ENCODE measurements around the gene RUVBL1.
A peak's percentile ranks its signal among the peaks of the same experiment; 100 is the strongest.

The RUVBL1 gene

GRCh38 chr3:128131897-128132646, 8.5 kb upstream of the RUVBL1 start:
- DNase-seq: no peak

- no peak for DNase-seq
These were observed 4.6 kb upstream of the RUVBL1 start for GRCh38 chr3:128128251-128128650.

GRCh38 chr3:128127236-128127635, 3.6 kb upstream of the RUVBL1 start:
- no peak for DNase-seq

DNA sequence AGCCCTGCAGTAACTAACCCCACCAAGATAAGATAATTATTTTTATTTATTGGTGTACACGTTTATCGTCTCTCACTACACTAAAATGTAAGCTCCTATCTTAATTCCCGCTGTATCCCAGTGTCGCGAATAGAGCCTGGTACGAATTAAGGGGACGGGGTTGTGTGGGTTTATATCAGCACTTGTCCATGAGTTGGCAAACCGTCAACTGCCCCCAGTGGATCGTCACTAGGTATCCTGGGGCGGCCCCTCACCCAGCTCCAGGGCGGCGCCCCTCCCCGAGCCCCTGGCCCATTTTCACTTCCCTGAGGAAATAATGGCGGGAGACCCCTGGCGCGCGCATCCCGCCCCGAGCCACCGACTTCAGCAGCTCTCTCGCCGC, 465 bp downstream of the RUVBL1 start:
- no peak for DNase-seq

DNA sequence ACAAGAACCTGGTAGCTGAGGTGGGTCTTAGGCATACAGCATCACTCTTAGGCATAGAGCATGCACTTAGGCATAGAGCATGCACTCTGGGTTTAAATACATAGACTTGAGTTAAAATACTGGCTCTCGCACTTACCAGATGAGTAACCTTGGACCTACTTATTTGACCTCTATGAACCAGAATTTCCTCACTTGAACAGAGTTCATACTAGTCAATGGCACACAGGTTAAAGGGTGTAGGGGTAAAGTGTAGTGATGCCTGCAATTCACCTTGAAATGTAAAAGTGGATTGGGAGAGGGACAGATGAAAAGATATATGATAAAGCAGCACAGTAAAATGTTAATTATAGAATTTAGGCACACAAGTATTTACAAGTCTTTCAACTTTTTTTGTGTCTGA, 1.6 kb downstream of the RUVBL1 start:
- no peak for DNase-seq

- no peak for DNase-seq
These were observed 9.5 kb downstream of the RUVBL1 start for GRCh38 chr3:128113817-128114794.

GRCh38 chr3:128112357-128112968, 11.1 kb downstream of the RUVBL1 start:
- no peak for DNase-seq

DNA sequence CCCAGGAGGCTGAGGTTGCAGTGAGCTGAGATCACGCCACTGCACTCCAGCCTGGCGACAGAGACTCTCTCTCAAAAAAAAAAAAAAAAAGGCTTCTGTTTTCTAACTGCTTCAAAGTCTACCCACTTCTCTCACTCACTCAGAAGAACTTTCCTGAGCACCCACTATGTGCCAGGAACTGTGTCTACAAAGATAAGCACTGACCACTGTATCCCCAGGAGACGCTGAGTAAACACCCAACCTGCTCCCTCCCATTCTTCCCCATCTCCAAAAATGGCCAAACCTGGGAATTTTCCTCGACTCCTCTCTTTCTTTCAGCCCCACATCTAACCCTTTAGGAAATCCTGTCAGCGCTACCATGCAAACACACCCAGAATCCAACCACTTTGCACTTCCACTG, 12.5 kb downstream of the RUVBL1 start:
- DNase-seq: no peak

GRCh38 chr3:128107834-128108233, 15.8 kb downstream of the RUVBL1 start:
- no peak for DNase-seq

GRCh38 chr3:128103136-128103676, 20.4 kb downstream of the RUVBL1 start:
- no peak for DNase-seq

DNA sequence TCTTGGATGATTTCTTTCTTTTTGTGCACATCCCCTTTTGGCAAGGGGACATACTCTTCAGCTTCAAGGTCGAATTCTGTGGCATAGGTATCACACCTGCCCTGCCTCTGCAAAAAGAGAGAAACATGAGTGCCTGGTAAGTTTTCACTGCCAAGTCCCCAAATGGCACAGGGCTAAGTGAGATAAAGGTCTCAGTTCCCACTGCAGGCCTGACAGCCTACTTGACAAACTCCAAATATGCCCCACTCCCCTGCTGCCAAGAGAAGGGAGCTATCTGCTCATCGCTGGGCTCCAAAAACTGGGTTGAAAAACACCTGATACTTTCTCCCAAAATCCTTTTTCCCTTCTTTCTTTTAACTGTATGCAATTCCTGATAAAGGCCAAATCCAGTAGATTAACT, 23.0 kb downstream of the RUVBL1 start:
- no peak for DNase-seq

- no peak for DNase-seq
These were observed 23.5 kb downstream of the RUVBL1 start for GRCh38 chr3:128100161-128100560.

DNA sequence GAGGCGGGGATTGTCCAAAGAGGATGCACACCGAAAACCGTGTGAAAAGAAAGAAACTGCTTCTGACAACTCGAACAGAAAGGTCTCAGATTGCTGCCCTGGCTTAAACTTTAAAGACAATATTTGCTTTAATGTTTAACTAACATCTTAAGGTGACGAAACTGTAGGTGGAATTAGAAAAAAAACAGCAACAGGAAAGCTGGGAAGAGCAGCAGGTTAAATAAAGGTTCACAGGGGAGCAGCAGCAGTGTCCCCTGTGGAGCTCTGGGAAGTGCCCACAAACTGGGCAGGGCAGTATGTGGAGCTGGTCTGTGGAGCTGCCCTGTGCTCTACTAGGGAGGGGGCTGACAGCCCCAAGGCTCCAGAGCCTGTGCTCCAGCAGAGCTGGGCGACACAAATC, 25.4 kb downstream of the RUVBL1 start:
- no peak for DNase-seq

DNA sequence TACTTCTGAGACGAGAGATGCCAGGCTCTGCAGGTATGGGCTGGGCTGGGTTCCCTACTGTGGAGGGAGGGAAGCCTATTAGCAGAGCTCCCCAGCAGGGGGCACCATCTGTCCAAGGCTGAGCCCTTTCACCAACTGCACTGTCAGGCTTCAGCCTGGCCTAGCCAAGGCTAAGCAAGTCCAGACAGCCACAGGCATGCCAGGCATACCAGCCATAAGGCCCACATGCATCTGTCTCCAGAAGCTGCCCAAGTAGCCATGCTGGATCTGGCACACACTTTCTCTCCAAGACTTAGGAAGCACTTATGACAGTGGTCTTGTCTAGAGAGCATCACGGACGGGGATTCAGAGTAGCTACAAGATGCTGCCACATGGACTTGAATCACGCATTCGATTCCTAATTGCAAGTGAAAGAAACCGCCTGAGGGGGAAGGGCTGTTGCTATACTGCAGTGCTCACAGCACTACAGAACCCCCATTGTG, 28.3 kb downstream of the RUVBL1 start:
- DNase-seq: peak; percentile 78

- DNase-seq: no peak
These were observed 29.1 kb downstream of the RUVBL1 start for GRCh38 chr3:128094295-128095151.

DNA sequence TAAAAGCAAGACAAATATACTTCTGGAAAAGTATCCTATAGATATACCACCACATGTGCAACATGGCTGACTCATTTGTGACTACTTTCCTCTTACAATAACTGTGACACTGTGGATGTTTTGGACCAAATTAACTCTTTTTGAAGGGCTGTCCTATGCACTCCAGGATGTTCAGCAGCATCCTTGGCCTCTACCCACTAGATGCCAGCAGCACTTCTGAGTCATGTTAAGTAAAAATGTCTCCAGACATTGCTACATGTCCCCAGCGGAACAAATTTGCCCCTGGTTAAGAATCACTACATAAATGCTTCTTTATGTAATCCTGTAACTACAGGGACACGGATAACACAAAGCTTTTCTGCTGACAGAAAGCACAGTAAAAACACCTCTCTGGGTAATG, 32.0 kb downstream of the RUVBL1 start:
- DNase-seq: no peak

GRCh38 chr3:128089135-128089534, 34.5 kb downstream of the RUVBL1 start:
- no peak for DNase-seq

- DNase-seq: no peak
These were observed 39.0 kb downstream of the RUVBL1 start for GRCh38 chr3:128084675-128085021.

DNA sequence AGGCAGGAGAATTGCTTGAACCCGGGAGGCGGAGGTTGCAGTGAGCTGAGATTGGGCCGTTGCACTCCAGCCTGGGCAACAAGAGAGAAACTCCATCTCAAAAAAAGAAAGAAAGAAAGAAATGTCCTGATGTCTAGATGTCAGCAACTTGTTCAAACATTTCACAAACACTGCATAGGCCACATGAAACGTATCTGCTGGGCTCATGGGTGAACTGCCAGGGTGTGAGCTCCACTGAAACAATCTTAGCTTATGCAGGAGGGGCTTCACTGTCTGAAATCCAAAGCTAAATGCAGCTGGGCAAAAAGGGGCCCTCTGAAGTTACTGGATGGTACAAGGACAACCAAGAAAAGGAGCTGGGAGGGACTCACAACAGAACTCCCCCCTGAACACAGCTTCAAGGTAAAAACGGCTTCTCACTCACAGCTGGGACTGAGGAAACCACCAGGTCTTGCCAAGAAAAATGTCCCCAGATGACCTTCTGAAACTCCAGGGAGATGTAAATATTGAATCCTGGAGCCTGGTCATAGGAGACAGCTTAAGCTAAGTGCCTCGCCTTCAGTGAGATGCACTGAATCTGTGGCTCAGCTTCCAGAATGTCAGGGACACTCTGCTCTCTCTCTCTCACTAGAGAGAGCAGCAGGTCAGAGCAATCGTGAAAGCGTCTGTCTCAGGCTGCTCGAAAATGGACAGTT, 39.5 kb downstream of the RUVBL1 start:
- no peak for DNase-seq

DNA sequence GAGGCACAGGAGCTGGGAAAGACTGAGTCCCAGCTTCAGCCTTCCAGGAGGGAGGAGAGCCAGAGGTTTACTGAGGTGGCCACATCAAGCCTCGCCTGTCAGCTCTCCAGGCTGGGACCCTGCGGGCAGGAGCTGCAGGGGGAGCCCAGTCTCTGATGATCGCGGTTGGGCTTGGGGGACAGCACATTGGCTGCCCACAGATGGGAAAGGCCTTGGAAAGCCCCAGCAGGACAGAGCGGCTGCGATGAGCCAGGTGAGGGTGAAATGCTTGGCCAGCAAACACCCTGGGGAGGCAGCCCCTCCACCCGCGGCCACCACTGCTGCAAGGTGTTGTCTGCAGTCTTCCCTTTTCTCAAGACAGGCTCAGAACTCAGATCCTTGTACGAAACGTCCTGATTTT, 40.2 kb downstream of the RUVBL1 start:
- DNase-seq: no peak

- no peak for DNase-seq
These were observed 41.1 kb downstream of the RUVBL1 start for GRCh38 chr3:128082546-128082945.

DNA sequence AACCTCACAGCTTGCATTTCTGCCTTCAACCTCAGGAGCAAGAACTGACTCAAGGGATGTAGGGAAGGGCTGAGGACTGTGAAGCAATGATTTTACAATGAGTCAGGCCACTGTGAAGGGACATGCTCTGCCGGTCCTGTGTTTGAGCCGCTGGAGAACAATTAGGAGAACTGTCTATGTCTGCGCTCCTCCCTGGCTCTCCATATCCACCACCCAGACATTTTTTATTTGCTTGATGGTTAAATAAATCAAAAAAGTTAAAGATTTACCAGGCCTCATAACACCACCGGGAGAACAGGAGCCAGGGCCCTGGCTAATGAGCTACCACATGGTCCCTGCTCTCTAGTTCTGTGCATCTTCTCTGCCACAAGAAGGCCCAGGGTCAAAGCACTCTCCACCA, 41.8 kb downstream of the RUVBL1 start:
- no peak for DNase-seq

Data from right hindlimb (tissue), 1 donor.